Measurements from ENCODE around the gene COL24A1. TPM values are rescaled to one million over a fixed set of nuclear protein-coding genes. Genes with fewer than 3 reads are reported as not detected.

Gene COL24A1
- total and polyA plus RNA-seq, 2 of the 8 experiments (the other 6 are each of a cell fraction or from before 2014, with no cell fraction given) = 0.23 to 1.1 TPM

DNA sequence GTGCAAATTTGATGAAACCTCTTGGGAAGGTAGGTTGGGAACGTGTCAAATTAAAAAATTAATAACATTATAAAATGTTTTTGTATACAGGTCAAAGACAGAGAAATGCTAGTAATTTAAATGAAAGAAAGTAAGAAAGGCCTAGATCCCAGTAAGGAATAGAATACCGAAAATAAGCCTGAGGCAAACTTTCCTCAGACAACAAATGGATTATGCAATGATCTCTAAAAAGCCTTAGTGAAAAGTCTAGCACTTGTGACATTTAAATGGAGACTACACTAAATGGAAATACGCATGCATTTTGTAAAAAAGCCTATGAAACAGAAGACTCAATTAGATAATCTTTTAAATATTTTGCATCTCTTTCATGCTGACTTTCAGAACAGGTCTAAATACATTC is 309.9 kb downstream of the COL24A1 start (continued):
- no peak for TF ChIP-seq SIN3A (conservative IDR thresholded peaks at IDR 0.05 in 1 of 2, IDR thresholded peaks at IDR 0.05 in 1 of 2; ENCODE audit: low read depth in 1 of 2, low read length in 2 of 2)

All from H1 (cell line).